Upper lobe of right lung (tissue), 1 donor: ENCODE results near the gene ACTR1A. TPM values are rescaled to one million over a fixed set of nuclear protein-coding genes. Genes with fewer than 3 reads are reported as not detected.
A peak's percentile ranks its signal among the peaks of the same experiment; 100 is the strongest.

Source experiments
- ATAC-seq: fragments of 200-7000 bp; cut with Tn5 transposase; one replicate; pipeline ENCODE4 v1.9.1; 2020; ENCODE audit warnings: mild to moderate bottlenecking, moderate library complexity
- DNase-seq: peaks from one replicate; pipeline ENCODE4 v3.0.0-alpha.2; 2020
- H3K27ac ChIP-seq: fragments of 200-600 bp; one replicate; pipeline ENCODE4 v1.8.0; 2022
- H3K27me3 ChIP-seq: fragments of 200-600 bp; one replicate; pipeline ENCODE4 v1.8.0; 2022; ENCODE audit warnings: mild to moderate bottlenecking
- H3K36me3 ChIP-seq: fragments of 200-600 bp; one replicate; pipeline ENCODE4 v1.8.0; 2022
- H3K4me1 ChIP-seq: fragments of 200-600 bp; one replicate; pipeline ENCODE4 v1.8.0; 2022
- H3K4me3 ChIP-seq: fragments of 200-600 bp; one replicate; pipeline ENCODE4 v1.8.0; 2022; ENCODE audit warnings: mild to moderate bottlenecking
- H3K9me3 ChIP-seq: fragments of 200-600 bp; one replicate; pipeline ENCODE4 v1.8.0; 2022
- CTCF ChIP-seq: fragments of 200-600 bp; IDR thresholded peaks from one replicate; pipeline ENCODE4 v1.8.0; 2022; ENCODE audit warnings: antibody characterized with exemption
- intact Hi-C: fragments of 100-400 bp; cut with DNase I; formaldehyde crosslinking; loops from one replicate; pipeline ENCODE4 v1.11.0; 2022
- microRNA-seq: library from miRNA; unstranded; fragments of <30 nt; microRNA quantifications from one replicate; pipeline ENCODE4 v1.2.0, GENCODE V29; 2020; ENCODE audit warnings: borderline microRNAs expressed
- total RNA-seq: library from RNA; stranded (reverse); fragmentation: NEBNext Ultra II Directional; extraction: Animal tissue kit (Norgen Biotek cat#: 25700); gene quantifications from one replicate; pipeline ENCODE4 v1.2.1, GENCODE V29; 2021
- donor health status: DM: no; HTN: yes; CAD: no; lungs with severe emphysema.

Gene ACTR1A
- total RNA-seq, 1 donor from 2014 or later = 92.5 TPM

- peaks cover 26% of the 10 kb centered on the region for H3K4me1 ChIP-seq
- no peak overlapping the region for H3K27ac ChIP-seq
- intact Hi-C loops = no loop called here
- peak overlapping the region; percentile 65 for H3K4me3 ChIP-seq
- TF ChIP-seq CTCF = no peak
- no peaks in the 10 kb centered on the region for H3K36me3 ChIP-seq
- DNase-seq (no peak), ATAC-seq (no peak)
- H3K27me3 ChIP-seq = no peaks in the 10 kb centered on the region
- H3K9me3 ChIP-seq = no peaks in the 10 kb centered on the region
Observed at GRCh38 chr10:102431452-102432124, 70.9 kb downstream of the ACTR1A start.

DNA sequence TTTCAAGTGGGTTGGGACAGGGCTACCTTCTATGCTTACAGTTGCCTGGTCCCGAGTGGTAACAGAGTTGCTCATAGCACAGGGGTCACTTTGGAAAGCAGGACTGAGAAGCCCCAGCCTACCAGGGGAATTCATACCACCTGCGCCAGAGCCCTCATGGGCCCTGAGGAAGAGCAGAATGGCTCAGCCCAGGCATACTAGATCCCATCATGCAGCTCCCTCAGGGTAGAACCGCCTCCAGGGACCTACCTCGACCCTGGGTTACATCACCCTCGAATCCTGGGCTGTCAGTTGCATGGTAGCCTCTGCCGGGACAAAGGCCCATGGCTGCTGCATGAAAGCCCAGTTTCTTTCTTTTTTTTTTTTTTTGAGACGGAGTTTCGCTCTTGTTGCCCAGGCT lies 73.0 kb downstream of the ACTR1A start:
- intact Hi-C loops = no loop called here
- Histone ChIP-seq H3K4me3 (no peak overlapping the region), H3K27ac (no peak overlapping the region), H3K9me3 (no peaks in the 10 kb centered on the region), H3K4me1 (peaks cover 18% of the 10 kb centered on the region), H3K27me3 (no peaks in the 10 kb centered on the region), H3K36me3 (peaks cover 6% of the 10 kb centered on the region)
- ATAC-seq (no peak), DNase-seq (no peak)
- no peak for TF ChIP-seq CTCF

Small RNA genes within 50 kb of the gene (microRNA-seq; reads per million reads assigned to microRNA genes)
- gene MIR146B = 10,026 reads per million, percentile 97 among the genes with 10 or more reads in this experiment

Other genes starting within 250 kb of the ACTR1A start
- gene NFKB2, start 107.0 kb downstream of the ACTR1A start, total RNA-seq = 36.8 TPM
- gene PSD, start 83.9 kb downstream of the ACTR1A start, total RNA-seq = 3.5 TPM
- gene FBXL15, start 81.9 kb downstream of the ACTR1A start, total RNA-seq = 16.0 TPM
- 44.8 TPM for gene CUEDC2, start 70.1 kb downstream of the ACTR1A start, total RNA-seq
- 3.1 TPM for gene C10orf95, start 51.2 kb downstream of the ACTR1A start, total RNA-seq
- gene SUFU, start 1.3 kb upstream of the ACTR1A start, total RNA-seq = 13.5 TPM
- 146 TPM for gene TRIM8, start 141.8 kb upstream of the ACTR1A start, total RNA-seq
- 7.5 TPM for gene ARL3, start 211.7 kb upstream of the ACTR1A start, total RNA-seq
- 12.0 TPM for gene SFXN2, start 211.9 kb upstream of the ACTR1A start, total RNA-seq
- 49.0 TPM for gene WBP1L, start 241.2 kb upstream of the ACTR1A start, total RNA-seq